Vagina (tissue), 2 donors: ENCODE results near the gene PIEZO1. TPM values are rescaled to one million over a fixed set of nuclear protein-coding genes. Genes with fewer than 3 reads are reported as not detected.

Source experiments
- DNase-seq, 2 donors: peaks; one replicate each; pipeline ENCODE4 v3.0.0-alpha.2; 2017; ENCODE audit errors: extremely low spot score in 2 of 2
- H3K27ac ChIP-seq: fragments of 200-600 bp; sonication (generic); one replicate; pipeline ENCODE4 v1.5.1; 2019
- H3K27me3 ChIP-seq: fragments of 200-600 bp; sonication (generic); one replicate; pipeline ENCODE4 v1.5.1; 2019
- H3K36me3 ChIP-seq, 2 donors: fragments of 200-600 bp; sonication (generic); one replicate each; pipeline ENCODE4 v1.5.1; 2017 to 2019
- H3K4me1 ChIP-seq: fragments of 200-600 bp; sonication (generic); one replicate; pipeline ENCODE4 v1.5.1; 2019
- H3K4me3 ChIP-seq, 2 donors: fragments of 200-600 bp; sonication (generic); 1 replicate in 1 of 2; 2 replicates in 1 of 2; pipeline ENCODE4 v1.5.1; 2016 to 2019
- H3K9me3 ChIP-seq: fragments of 200-600 bp; sonication (generic); one replicate; pipeline ENCODE4 v1.5.1; 2019
- POLR2A ChIP-seq, 2 donors: fragments of 450-650 bp; IDR thresholded peaks; one replicate each; pipeline ENCODE4 v1.6.1; 2017; ENCODE audit warnings: antibody characterized with exemption in 2 of 2, mild to moderate bottlenecking in 2 of 2, moderate library complexity in 2 of 2
- POLR2AphosphoS5 ChIP-seq, 2 donors: sonication (generic); formaldehyde crosslinking; IDR thresholded peaks; one replicate each; pipeline ENCODE4 v1.9.0; 2017; ENCODE audit warnings: antibody characterized with exemption in 2 of 2, mild to moderate bottlenecking in 2 of 2, low read depth in 1 of 2; ENCODE audit not compliant: insufficient read depth in 1 of 2
- intact Hi-C: fragments of 100-400 bp; cut with DNase I; formaldehyde crosslinking; loops from one replicate; pipeline ENCODE4 v1.15.1; 2023
- total RNA-seq: library from RNA; depleted of rRNA; stranded (reverse); fragments of >200 nt; gene quantifications from one replicate; pipeline ENCODE4 v1.2.3, GENCODE V29; 2016
- TF ChIP-seq, protein P1 (sequence below), 3 experiments: fragments of 450-650 bp in 2 of 3; fragments of 200-600 bp in 1 of 3; sonication (generic) in 1 of 3; IDR thresholded peaks; one replicate each; pipeline ENCODE4 v1.5.1; 2017 to 2019; ENCODE audit warnings: antibody characterized with exemption in 3 of 3, mild to moderate bottlenecking in 2 of 3, moderate library complexity in 2 of 3

The PIEZO1 gene
- total RNA-seq, 1 donor from 2014 or later, result 184 TPM

DNA sequence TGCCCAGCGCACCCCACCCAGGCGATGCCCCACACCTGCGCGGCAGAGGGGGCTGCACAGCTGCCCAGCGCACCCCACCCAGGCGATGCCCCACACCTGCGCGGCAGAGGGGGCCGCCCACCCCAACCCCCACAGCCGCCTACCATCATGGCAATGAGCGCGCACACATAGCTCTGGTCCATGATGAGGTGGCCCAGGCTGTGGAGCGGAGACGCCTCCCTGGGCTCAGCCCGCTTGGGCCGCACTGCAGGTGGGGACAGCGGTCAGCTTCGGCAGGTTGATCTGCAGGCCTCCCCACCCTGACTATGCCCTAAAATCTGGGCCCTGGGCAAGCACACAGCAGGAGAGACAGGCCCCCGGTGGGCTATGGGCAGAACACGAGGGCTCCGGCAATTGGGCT, 48.5 kb downstream of the PIEZO1 start:
- H3K4me1 ChIP-seq, result peaks cover 32% of the 10 kb centered on the region
- DNase-seq, result no peak
- TF ChIP-seq POLR2A (IDR thresholded peaks at IDR 0.05), result no peak
- peaks cover 0 to 34% of the 10 kb centered on the region in 2 donors for H3K36me3 ChIP-seq
- no peak overlapping the region for H3K4me3 ChIP-seq
- H3K27me3 ChIP-seq, result no peaks in the 10 kb centered on the region
- no peaks in the 10 kb centered on the region for H3K9me3 ChIP-seq
- intact Hi-C loops, result loop anchor here (5.0 kb wide), 1 partner anchor 481 kb away; the partner anchor contains the start of gene ZNF778
- no peak overlapping the region for H3K27ac ChIP-seq

DNA sequence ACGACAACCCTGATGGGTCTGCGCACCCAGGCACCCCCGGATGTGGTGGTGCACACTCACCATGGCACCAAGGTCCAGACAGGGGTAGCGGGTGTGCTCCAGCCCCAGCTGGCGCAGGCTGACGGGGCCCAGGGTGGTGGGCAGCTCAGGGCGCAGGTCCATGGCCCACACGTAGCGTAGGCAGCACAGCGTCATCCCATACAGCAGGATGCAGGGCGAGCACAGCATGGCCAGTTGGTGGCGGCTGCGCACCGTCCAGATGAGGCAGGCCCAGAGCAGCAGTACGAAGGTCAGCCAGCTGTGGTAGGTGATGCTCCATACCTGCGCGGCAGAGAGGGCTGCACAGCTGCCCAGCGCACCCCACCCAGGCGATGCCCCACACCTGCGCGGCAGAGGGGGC, 48.9 kb downstream of the PIEZO1 start:
- H3K36me3 ChIP-seq, result peaks cover 0 to 38% of the 10 kb centered on the region in 2 donors
- intact Hi-C loops, result loop anchor here (5.0 kb wide), 1 partner anchor 481 kb away; the partner anchor contains the start of gene ZNF778
- DNase-seq, result no peak
- H3K27ac ChIP-seq, result no peak overlapping the region
- H3K9me3 ChIP-seq, result no peaks in the 10 kb centered on the region
- H3K27me3 ChIP-seq, result no peaks in the 10 kb centered on the region
- TF ChIP-seq POLR2AphosphoS5 (IDR thresholded peaks at IDR 0.05; ENCODE audit: insufficient read depth in 1 of 2, low read depth in 1 of 2) (no peak), POLR2A (IDR thresholded peaks at IDR 0.05) (no peak)
- TF ChIP-seq, protein P1, sequence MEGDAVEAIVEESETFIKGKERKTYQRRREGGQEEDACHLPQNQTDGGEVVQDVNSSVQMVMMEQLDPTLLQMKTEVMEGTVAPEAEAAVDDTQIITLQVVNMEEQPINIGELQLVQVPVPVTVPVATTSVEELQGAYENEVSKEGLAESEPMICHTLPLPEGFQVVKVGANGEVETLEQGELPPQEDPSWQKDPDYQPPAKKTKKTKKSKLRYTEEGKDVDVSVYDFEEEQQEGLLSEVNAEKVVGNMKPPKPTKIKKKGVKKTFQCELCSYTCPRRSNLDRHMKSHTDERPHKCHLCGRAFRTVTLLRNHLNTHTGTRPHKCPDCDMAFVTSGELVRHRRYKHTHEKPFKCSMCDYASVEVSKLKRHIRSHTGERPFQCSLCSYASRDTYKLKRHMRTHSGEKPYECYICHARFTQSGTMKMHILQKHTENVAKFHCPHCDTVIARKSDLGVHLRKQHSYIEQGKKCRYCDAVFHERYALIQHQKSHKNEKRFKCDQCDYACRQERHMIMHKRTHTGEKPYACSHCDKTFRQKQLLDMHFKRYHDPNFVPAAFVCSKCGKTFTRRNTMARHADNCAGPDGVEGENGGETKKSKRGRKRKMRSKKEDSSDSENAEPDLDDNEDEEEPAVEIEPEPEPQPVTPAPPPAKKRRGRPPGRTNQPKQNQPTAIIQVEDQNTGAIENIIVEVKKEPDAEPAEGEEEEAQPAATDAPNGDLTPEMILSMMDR (IDR thresholded peaks at IDR 0.05), result no peak
- H3K4me1 ChIP-seq, result peaks cover 32% of the 10 kb centered on the region
- H3K4me3 ChIP-seq, result no peak overlapping the region

DNA sequence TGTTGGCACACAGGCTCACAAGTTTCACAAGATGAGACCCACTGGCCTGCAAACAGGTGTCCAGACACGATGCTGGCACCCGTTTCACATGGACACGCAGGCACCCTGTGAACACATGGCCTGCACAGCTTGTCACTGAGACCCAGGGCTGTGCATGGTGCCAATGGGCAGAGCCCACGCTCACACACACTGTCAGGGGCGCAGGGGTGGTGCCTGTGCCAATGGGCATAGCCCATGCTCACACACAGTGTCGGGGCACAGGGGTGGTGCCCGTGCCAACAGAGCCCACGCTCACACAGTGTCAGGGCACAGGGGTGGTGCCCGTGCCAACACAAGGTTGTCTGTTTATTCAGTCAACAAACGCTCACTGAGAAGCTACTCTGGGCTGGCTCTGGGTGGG, 49.4 kb downstream of the PIEZO1 start:
- TF ChIP-seq POLR2AphosphoS5 (IDR thresholded peaks at IDR 0.05; ENCODE audit: insufficient read depth in 1 of 2, low read depth in 1 of 2) (no peak), POLR2A (IDR thresholded peaks at IDR 0.05) (no peak)
- TF ChIP-seq, protein P1 (IDR thresholded peaks at IDR 0.05), result no peak
- no peak for DNase-seq
- intact Hi-C loops, result loop anchor here (5.0 kb wide), 1 partner anchor 482 kb away; the partner anchor contains the start of gene ZNF778
- Histone ChIP-seq H3K9me3 (no peaks in the 10 kb centered on the region), H3K4me3 (no peak overlapping the region), H3K36me3 (peaks cover 0 to 43% of the 10 kb centered on the region in 2 donors), H3K27ac (no peak overlapping the region), H3K27me3 (no peaks in the 10 kb centered on the region), H3K4me1 (peaks cover 32% of the 10 kb centered on the region)

DNA sequence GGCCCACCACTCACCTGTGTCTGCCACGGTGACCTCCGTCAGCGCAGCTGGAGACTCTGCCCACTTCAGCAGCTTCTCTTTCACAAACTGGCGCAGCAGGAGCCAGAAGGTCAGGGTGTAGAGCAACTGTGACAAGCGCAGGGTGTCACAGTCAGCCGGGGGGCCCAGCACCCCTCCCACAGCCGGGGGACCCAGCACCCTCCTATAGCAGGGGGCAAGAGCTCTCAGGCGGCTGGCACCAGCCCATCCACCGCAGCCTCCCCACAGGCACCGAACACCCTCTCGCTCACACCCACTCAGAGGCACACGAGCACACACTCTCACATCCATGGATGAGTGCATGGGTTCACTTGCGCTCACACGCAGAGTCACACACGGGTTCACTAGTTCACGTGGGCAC, 49.9 kb downstream of the PIEZO1 start:
- TF ChIP-seq POLR2AphosphoS5 (IDR thresholded peaks at IDR 0.05; ENCODE audit: insufficient read depth in 1 of 2, low read depth in 1 of 2), result no peak
- no peak for TF ChIP-seq POLR2A (IDR thresholded peaks at IDR 0.05)
- TF ChIP-seq, protein P1 (IDR thresholded peaks at IDR 0.05), result no peak
- no peak overlapping the region for H3K27ac ChIP-seq
- H3K4me1 ChIP-seq, result peaks cover 29% of the 10 kb centered on the region
- DNase-seq, result no peak
- no peak overlapping the region for H3K4me3 ChIP-seq
- H3K27me3 ChIP-seq, result no peaks in the 10 kb centered on the region
- no peaks in the 10 kb centered on the region for H3K9me3 ChIP-seq
- intact Hi-C loops, result loop anchor here (5.0 kb wide), 1 partner anchor 482 kb away; the partner anchor contains the start of gene ZNF778
- peaks cover 0 to 47% of the 10 kb centered on the region in 2 donors for H3K36me3 ChIP-seq

DNA sequence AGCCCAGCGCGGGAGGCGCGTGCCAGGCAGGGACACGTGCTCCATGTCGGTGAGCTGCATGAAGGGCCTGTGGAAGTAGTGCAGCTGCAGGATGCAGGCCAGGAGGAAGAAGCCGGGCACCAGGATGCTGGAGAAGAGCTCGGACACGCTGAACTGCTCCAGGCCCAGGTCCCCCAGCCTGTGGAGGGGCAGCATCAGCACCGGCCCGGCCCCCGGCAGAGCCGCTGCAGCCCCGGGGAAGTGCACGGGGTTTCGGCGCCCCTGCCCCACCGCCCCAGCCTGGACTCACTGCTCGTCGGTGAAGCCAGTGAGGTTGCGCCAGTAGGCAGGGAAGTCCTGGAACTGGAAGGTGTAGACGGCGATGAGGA, 50.7 kb downstream of the PIEZO1 start:
- Histone ChIP-seq H3K9me3 (no peaks in the 10 kb centered on the region), H3K27me3 (no peaks in the 10 kb centered on the region), H3K4me3 (no peak overlapping the region), H3K4me1 (peaks cover 21% of the 10 kb centered on the region), H3K36me3 (peaks cover 0 to 51% of the 10 kb centered on the region in 2 donors), H3K27ac (no peak overlapping the region)
- TF ChIP-seq POLR2A (IDR thresholded peaks at IDR 0.05) (no peak), POLR2AphosphoS5 (IDR thresholded peaks at IDR 0.05; ENCODE audit: insufficient read depth in 1 of 2, low read depth in 1 of 2) (no peak)
- TF ChIP-seq, protein P1 (IDR thresholded peaks at IDR 0.05), result no peak
- DNase-seq, result no peak
- intact Hi-C loops, result no loop called here
